GM21528 (cell line): Measurements from ENCODE around the gene SIM2.

ENCODE experiments used
- ATAC-seq: cut with Tn5 transposase; IDR thresholded peaks from one replicate; pipeline ENCODE4 v1.9.1; 2021; ENCODE audit warnings: mild to moderate bottlenecking, moderate library complexity; ENCODE audit not compliant: unreplicated experiment, low FRiP score

Gene SIM2

DNA sequence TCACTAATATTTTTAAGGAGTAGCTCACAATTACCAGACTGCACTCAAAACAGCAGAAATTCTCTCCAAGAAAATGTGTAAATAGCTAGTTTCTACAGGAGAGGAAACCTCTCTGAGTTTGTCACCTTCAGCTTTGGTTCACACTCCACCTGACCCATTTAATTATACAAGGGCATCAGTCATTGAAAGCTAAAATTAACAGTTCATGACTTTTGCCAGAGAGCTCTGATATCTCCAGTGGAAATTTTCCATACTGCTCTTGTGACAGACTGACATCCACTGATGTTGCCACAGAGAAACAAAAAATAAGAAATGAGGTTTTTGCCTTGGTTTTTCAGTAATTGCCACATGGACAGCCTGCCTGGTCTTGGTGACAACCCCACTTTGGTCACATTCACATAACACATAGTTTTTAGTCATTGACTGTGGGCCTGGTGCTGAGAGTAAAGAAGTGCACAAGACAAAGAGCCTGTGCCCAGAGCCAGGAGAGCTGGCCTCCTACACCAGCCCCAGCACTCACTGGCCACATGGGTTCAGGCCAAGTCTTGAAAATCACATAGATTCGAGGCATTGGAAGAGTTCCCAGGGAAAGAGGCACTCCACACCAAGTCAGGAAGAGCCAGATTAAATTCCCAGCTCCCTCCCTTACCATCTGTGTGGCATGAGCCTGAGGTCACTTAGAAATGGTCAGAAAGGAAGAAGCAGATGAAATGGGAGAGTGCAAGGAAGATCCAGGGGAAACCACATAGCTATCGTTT is 13.8 kb upstream of the SIM2 start:
- no peak for ATAC-seq

DNA sequence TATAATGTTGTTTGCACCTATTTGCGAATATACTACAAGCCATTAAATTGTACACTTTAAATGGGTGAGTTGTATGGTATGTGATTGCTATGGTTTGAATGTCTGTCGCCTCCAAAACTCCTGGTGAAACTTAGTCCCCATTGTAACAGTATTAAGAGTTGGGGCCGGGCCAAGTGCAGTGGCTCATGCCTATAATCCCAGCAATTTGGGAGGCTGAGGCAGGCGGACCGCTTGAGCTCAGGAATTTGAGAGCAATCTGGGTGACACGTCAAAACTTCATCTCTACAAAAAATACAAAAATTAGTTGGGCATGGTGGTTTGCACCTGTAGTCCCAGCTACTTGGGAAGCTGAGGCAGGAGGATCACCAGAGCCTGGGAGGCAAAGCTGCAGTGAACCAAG is 12.0 kb upstream of the SIM2 start:
- no peak for ATAC-seq

DNA sequence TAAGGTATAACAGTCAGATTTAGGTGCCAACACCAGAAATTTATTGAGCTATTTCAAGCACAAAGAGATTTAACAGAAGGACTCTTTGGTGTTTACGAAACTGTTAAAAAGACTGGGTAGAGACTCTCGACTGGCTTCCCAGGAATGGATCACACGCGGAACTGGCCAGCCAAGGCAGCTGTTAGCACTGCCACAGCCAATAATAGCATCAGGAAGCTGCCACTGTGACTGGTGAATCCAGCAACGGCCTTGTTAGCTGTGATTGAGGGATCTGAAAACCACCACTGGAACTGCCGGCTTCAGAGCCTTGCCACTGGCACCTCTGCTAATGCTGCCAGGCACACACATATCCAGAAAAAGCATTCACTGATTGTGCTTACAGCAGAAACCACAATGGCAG is 10.6 kb upstream of the SIM2 start:
- ATAC-seq, result no peak

GRCh38 chr21:36689324-36689723 is 9.6 kb upstream of the SIM2 start:
- no peak for ATAC-seq

GRCh38 chr21:36690628-36691554 is 8.0 kb upstream of the SIM2 start:
- no peak for ATAC-seq

DNA sequence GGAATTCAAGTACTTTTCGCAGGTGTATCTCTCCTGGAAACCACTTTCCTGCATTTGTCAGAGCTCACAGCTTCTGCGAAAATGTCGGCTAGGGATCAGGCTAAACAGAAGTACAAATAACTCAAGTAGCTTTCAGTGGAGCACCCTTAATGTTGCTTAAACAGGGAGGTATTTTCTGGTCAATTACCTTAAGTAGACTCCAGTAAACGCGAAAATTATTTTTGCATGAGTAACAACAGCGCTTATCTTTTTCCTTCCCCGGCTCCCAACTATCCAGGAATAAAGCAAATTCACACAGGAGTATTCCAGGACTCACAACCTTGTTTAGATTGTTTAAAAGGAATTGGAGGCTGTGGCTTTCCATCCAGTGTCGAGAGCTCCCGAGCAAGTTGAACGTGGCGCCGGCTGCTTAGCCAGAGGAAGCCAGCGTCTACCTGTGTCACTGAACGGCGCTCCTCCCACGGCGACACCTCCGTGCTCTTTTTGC is 7.3 kb upstream of the SIM2 start:
- ATAC-seq, result no peak

DNA sequence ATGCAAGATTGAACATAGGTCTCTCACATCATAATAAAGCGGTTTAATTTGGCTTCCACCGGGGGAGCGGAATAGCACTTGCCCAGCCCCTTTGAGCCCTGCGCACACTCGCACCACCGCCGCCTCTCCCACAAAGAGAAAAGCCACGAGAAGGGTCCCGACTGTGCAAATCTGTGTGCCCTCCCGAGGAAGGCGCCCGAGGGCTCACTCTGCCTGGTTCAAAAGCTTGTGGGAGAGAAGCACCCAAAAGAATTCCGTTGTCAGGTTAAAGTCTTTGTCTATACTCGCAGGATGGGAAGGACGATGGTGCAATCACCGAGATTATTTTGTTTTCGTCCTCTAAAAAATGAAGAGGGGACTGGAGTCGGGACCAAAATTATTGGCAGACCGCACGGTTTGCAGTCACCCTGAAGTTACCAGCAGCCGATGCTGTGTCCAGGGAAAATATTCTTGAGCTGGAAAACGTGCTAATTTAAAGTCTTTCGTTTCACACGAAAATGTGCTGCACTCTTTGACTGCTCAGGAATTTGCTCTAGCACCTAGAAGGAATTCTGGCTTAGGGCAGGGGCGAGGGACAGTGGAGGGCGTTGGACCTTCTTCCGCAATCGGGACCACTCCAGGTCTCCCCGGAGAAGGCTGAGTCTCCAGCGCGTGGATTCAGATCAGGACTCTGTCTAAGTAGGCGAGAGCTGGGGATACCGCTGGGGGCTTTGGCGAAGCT is 6.6 kb upstream of the SIM2 start:
- ATAC-seq, result no peak

GRCh38 chr21:36692835-36693488 is 6.0 kb upstream of the SIM2 start:
- no peak for ATAC-seq

- ATAC-seq, result no peak
These were observed 5.4 kb upstream of the SIM2 start for GRCh38 chr21:36693489-36694030.

GRCh38 chr21:36694031-36694515 is 4.8 kb upstream of the SIM2 start:
- no peak for ATAC-seq

DNA sequence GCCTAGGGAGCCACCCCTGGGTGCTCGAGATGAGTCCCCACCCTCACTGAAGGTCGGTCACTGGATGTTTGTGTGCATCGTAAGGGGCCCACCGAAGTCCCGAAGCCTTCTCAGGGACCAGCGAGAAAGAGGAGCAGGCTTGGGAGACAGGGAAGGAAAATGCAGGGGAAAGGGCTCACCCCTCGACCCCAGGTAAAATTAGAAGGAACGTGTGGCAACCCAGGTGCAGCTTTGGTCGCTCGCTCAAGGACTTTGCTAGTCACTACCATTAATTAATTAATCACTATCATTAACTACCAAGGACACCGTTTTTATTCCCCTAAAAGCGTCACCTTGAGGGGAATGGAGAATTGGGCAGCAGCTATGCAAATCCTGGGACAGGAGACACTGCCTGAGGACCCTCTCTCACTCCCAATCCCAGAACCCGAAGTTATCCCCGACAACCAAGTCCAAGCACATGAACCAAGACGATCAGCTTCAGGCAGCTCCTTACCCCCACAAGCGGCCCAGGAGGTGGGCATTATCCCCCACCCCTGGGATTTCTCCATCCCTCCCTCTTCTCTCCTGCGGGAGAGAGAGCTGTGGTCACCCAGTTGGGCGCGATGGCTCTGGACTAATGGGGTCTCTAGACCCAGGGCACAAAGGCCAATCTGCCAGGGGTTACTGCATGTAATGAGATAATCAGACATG is 4.2 kb upstream of the SIM2 start:
- ATAC-seq, result no peak

DNA sequence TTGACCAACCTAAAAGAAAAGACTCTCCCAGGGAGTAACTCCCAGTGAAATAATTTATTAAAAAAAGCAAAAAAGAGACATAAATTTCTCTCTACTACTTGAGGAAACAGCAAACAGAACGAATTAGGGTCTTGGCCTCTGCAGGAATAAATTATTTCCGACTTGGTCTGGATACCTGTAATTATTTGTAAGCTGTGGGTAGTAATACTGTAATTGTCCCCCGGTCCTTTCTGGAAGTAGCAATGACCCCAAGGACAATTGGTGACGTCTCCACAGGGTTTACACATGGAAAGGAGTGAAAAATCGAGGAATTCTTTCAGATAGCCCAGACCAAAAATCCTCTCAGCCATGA is 3.7 kb upstream of the SIM2 start:
- ATAC-seq, result no peak

DNA sequence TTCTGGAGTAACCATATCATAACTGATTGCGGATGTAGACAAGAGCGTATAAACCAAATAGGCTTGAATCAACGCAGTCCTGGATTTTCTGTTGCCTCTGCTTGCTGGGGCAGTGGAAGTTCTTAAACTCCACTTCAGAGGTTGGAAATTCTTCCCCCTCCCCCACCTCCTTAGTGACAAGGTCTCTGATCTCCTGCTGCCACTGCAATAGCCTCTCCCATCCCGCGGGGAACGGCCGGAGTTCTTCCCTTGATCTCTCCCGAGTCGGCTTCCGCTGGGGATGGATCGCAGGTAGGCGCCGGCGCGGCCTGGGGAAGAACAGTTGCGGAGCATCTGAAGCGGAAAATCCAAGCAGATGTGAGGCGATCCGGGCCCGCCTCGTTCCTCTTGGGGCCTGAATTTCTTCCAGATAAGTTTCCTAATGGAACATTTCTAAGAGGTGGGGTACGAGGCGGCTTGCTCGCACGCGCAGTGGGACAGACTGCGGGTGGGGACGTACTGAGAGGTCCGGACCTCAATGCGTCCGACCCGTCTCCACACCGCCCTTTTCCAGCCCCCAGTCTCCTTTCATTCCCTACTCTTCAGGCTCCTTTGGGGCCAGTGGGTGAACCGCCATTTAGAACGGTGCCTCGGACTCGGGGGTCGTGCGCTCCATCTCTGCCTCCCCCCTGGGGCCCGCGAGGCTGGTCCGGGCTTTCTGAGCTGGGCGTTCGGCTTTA is 3.1 kb upstream of the SIM2 start:
- no peak for ATAC-seq

DNA sequence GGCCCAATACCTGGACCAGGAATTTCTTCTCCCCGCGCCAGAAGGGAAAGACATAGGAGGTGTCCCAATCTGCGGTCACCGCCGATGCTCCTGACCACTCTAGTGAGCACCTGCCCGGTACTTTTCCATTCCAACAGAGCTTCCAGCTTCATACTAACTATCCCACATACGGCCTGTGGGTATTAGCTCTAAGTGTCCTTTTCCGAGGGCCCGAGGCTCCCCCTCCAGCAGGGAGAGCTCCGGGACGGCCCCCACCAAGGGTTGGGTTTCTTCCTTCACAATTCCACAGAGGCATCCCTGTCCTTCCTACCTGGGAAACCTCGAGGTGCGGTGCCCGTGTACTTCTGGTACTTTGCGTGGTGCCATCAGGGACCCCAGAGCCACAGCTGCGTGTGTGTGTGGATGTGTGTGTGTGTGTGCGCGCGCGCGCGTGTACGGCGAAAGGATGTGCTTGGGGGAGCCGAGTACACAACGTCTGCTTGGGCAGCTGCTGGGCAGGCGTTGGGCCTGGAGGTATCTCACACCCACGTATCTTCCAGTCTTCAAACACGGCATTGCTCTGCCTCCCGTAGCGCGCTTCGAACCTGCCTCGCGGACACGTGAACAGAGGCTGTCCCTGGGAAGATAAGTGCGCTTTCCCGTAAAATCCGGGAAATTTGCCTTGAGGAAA is 2.4 kb upstream of the SIM2 start:
- ATAC-seq, result no peak

DNA sequence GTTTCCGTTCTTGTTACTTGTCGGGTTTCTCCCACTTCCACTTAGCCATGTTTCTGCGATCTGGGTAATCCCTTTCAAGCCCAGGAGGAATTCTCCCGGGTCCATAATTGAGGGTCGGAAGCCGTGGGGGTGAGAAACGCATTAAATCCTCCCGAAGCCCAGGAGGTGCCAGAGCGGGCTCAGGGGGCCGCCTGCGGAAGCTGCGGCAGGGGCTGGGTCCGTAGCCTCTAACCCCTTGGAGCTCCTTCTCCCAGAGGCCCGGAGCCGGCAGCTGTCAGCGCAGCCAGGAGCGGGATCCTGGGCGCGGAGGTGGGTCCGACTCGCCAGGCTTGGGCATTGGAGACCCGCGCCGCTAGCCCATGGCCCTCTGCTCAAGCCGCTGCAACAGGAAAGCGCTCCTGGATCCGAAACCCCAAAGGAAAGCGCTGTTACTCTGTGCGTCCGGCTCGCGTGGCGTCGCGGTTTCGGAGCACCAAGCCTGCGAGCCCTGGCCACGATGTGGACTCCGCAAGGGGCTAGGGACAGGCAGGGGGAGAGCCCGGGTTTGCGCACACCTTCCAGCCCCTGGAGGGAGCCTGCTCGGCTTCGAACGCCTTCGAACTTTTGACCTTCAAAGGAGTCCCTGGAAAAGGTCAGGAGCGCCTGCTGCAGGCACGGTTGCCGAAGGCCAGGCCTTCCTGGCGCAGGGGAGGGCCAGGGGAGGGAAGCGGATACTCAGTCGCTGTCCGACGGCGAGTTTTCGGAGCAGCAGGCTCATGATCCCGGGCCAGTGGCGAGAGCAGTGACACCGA is 1.7 kb upstream of the SIM2 start:
- ATAC-seq, result no peak

GRCh38 chr21:36697851-36698384 is 997 bp upstream of the SIM2 start:
- ATAC-seq, result no peak

DNA sequence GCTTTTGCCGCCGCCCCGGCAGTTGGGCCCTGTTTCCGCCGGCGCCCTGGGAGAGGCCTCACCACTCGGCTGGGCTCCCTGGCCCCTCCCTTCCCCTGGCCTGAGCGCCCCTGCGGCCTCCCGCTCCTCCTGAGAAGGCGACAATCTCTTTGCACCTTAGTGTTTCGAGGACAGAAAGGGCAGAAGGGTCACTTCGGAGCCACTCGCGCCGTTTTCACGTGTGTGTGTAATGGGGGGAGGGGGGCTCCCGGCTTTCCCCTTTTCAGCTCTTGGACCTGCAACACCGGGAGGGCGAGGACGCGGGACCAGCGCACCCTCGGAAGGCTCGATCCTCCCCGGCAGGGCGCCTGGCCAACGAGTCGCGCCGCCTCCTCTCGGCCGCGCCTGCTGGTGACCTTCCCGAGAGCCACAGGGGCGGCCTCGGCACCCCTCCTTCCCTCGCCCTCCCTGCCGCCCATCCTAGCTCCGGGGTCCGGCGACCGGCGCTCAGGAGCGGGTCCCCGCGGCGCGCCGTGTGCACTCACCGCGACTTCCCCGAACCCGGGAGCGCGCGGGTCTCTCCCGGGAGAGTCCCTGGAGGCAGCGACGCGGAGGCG is 432 bp upstream of the SIM2 start:
- no peak for ATAC-seq
